Colonic mucosa (tissue), 4 donors: ENCODE data around the gene SULT4A1. TPM values are rescaled to one million over a fixed set of nuclear protein-coding genes. Genes with fewer than 3 reads are reported as not detected.

Experiments
- DNase-seq: peaks from one replicate; pipeline ENCODE4 v3.0.0-alpha.2; 2020
- H3K27ac ChIP-seq: fragments of 200-600 bp; one replicate; pipeline ENCODE4 v1.8.0; 2021
- H3K27me3 ChIP-seq: fragments of 200-600 bp; one replicate; pipeline ENCODE4 v1.8.0; 2021
- H3K36me3 ChIP-seq: fragments of 200-600 bp; one replicate; pipeline ENCODE4 v1.8.0; 2021
- H3K4me1 ChIP-seq: fragments of 200-600 bp; one replicate; pipeline ENCODE4 v1.8.0; 2021; ENCODE audit warnings: mild to moderate bottlenecking
- H3K4me3 ChIP-seq: fragments of 200-600 bp; one replicate; pipeline ENCODE4 v1.8.0; 2021
- H3K9ac ChIP-seq, 2 donors: one replicate each; pipeline ENCODE4 v1.7.0; 2013; ENCODE audit warnings: control low read depth in 2 of 2, low read depth in 2 of 2, low read length in 2 of 2
- H3K9me3 ChIP-seq: fragments of 200-600 bp; one replicate; pipeline ENCODE4 v1.8.0; 2021
- intact Hi-C: fragments of 100-400 bp; cut with DNase I; formaldehyde crosslinking; loops from one replicate; pipeline ENCODE4 v1.14.1; 2022
- total RNA-seq, 2 donors: library from RNA; stranded (reverse); fragmentation: NEBNext Ultra II Directional in 1 of 2; extraction: Animal tissue kit (Norgen Biotek cat#: 25700) in 1 of 2; gene quantifications; one replicate each; pipeline ENCODE4 v1.2.1, GENCODE V29; 2021
- TF ChIP-seq, protein P1 (sequence below): fragments of 200-600 bp; IDR thresholded peaks from one replicate; pipeline ENCODE4 v1.8.0; 2022; ENCODE audit warnings: antibody characterized with exemption, mild to moderate bottlenecking
- donor health status: healthy.
- donor health status: DM: no; HTN: no; CAD: no.
- donor health status: DM: no; HTN: no; CAD: no.

The SULT4A1 gene
- total RNA-seq, 2 donors from 2014 or later, result 0.10 to 0.82 TPM

DNA sequence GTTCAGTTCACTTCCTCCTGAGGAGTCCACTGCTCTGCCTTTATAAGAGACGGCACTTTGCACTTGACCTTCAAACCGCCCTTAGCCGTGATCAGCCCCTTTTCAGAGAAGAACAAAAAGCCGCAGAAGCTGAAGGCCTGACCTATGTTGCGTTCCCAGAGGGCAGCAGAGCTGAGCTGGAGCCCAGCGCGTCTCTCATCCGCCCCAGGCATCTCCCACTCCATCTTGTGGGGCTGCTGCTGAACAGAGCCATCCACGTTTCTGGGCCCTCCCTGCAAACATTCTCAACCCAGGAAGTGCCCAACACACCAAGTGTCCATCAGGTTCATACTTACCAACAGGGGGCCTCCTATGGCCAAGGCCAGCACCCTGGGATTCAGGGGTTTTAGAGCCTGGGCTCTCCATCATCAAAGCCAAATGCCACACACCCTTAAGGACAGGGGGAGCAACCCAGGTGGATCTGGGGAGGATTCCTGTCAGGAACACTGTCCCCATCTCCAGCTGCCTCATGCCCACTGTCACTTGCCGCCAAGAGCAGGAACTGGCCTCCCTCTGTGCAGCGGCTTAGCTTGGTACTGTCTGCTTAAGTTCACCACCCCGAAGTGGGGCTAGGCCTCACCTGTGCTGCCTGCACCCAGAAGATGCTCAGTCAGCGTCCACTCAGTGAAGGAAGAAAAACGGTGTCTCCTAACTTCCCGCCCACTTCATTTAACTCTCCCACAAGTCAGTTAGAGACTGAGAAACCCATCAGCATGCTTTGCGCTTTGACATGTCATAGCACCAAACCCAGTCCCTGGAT, 34.2 kb downstream of the SULT4A1 start:
- TF ChIP-seq, protein P1, sequence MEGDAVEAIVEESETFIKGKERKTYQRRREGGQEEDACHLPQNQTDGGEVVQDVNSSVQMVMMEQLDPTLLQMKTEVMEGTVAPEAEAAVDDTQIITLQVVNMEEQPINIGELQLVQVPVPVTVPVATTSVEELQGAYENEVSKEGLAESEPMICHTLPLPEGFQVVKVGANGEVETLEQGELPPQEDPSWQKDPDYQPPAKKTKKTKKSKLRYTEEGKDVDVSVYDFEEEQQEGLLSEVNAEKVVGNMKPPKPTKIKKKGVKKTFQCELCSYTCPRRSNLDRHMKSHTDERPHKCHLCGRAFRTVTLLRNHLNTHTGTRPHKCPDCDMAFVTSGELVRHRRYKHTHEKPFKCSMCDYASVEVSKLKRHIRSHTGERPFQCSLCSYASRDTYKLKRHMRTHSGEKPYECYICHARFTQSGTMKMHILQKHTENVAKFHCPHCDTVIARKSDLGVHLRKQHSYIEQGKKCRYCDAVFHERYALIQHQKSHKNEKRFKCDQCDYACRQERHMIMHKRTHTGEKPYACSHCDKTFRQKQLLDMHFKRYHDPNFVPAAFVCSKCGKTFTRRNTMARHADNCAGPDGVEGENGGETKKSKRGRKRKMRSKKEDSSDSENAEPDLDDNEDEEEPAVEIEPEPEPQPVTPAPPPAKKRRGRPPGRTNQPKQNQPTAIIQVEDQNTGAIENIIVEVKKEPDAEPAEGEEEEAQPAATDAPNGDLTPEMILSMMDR, result no peak
- Histone ChIP-seq H3K27me3 (no peaks in the 10 kb centered on the region), H3K9ac (no peak overlapping the region), H3K27ac (no peak overlapping the region), H3K4me1 (no peaks in the 10 kb centered on the region), H3K4me3 (no peak overlapping the region), H3K36me3 (no peaks in the 10 kb centered on the region), H3K9me3 (no peaks in the 10 kb centered on the region)
- intact Hi-C loops, result loop anchor here (5.0 to 10.0 kb wide), 2 partner anchors 117 to 441 kb away; no protein-coding TSS in a partner anchor
- no peak for DNase-seq

DNA sequence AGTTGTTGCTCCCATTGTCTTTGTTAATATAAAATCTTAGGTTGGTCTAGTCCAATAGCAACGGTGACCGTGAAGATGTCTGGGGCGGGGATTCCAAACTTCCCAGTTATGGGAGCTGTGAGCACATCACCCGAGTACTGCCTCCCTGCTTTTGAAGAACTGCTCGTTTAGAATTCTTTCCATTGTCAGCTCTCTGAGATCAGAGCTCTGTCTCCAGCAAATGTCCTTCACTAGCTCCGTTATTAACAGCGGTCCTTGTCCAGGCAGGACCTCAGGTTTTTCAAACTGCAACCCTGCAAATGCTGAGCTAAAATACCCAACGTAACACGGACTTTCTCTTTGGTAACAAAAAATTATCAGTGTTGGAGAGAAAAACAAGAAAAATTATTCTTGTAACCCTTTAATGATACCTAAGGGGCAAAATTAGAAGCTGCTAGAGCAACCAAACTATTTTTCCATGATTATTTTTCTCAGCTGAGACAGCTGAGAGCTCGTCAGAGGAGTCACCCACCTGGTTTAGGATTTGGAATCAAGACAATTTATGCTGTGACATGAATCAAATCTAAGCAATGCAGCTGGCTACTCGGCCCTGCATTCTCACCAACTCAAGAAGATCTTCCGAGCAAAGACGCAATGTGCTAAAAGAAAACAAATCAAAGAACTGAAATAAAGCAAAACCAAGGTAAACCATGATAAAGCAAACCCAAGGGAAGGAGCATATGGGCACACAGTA, 35.1 kb downstream of the SULT4A1 start:
- no peaks in the 10 kb centered on the region for H3K36me3 ChIP-seq
- intact Hi-C loops, result loop anchor here (5.0 to 10.0 kb wide), 2 partner anchors 118 to 440 kb away; no protein-coding TSS in a partner anchor
- TF ChIP-seq, protein P1, result no peak
- no peak overlapping the region for H3K27ac ChIP-seq
- DNase-seq, result no peak
- no peaks in the 10 kb centered on the region for H3K27me3 ChIP-seq
- no peak overlapping the region for H3K9ac ChIP-seq
- no peak overlapping the region for H3K4me3 ChIP-seq
- H3K4me1 ChIP-seq, result no peaks in the 10 kb centered on the region
- H3K9me3 ChIP-seq, result no peaks in the 10 kb centered on the region

DNA sequence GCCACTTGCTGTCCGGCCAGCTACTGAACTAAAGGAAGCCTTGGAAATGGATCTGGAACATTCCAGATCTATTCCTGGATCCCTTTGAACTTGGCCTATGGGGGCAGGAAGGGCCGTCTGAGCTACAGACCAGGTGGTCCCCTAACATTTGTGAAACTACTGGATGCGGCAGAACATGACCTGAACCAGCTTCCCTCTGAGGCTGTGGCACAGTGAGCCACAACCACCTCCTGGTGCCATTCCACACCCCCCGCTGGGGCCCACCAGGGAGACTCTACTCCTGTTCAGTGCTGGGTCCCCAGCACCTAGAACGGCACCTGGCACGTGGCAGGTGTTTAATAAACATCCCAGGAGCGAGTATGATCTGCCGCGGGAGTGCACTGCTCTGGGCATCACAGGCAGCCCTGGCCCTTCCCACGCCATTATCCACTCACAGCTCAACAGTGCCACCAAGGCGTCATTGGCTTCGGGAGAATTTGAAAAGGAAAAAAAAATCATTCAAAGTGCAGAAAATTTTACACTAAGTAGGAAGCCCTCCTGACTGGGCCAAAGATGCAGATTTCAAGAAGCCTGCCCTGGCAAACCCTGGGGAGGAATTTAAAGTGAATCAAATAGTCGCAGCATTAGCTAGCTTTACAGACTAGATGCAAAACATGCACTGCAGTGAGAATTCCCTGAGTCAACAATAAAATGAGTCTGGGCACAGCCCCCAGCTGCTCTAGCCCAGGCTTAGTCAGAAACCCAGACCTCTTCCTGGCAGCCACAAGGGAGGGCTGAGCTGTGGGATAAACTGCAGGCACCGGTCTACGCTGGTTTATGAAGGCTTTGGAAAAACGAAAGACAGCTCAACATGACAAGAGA, 35.9 kb downstream of the SULT4A1 start:
- TF ChIP-seq, protein P1, result no peak
- intact Hi-C loops, result loop anchor here (5.0 to 10.0 kb wide), 2 partner anchors 118 to 439 kb away; no protein-coding TSS in a partner anchor
- no peak for DNase-seq
- H3K9ac ChIP-seq, result no peak overlapping the region
- H3K36me3 ChIP-seq, result no peaks in the 10 kb centered on the region
- no peaks in the 10 kb centered on the region for H3K27me3 ChIP-seq
- H3K27ac ChIP-seq, result no peak overlapping the region
- H3K9me3 ChIP-seq, result no peaks in the 10 kb centered on the region
- no peaks in the 10 kb centered on the region for H3K4me1 ChIP-seq
- no peak overlapping the region for H3K4me3 ChIP-seq

DNA sequence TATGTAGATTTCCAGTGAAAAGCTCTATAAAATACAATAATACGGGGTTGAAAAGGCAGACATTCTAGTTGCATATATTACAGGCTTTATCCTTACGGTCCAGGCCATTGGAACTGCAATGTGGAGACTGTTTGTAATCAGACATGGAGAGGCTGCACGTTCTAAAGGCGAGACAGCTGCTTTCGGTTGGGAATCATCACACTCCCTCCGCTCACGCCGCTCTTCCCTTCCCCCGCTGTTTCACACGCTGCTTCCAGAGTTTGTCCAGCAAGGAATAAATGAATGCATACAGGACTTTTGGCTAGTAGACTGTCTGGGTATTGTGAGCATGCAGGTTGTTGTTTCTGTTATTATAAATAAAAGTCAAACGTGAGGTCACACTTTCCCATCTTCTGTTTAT, 36.7 kb downstream of the SULT4A1 start:
- no peaks in the 10 kb centered on the region for H3K4me1 ChIP-seq
- H3K9me3 ChIP-seq, result no peaks in the 10 kb centered on the region
- no peak overlapping the region for H3K4me3 ChIP-seq
- no peak overlapping the region for H3K27ac ChIP-seq
- DNase-seq, result no peak
- TF ChIP-seq, protein P1, result no peak
- H3K9ac ChIP-seq, result no peak overlapping the region
- H3K27me3 ChIP-seq, result no peaks in the 10 kb centered on the region
- no peaks in the 10 kb centered on the region for H3K36me3 ChIP-seq
- intact Hi-C loops, result loop anchor here (5.0 to 10.0 kb wide), 2 partner anchors 119 to 438 kb away; no protein-coding TSS in a partner anchor
